Fibroblast of skin of left biceps (primary cell): Measurements from ENCODE around the gene PURB.
"Not testable (repeated sequence)": the region's sequence is repeated elsewhere in the genome, so short reads cannot be mapped to it uniquely, and the experiment has no call there.

Source experiments
- DNase-seq, 2 experiments: peaks; one replicate each; pipeline ENCODE4 v3.0.0-alpha.2; 2013; ENCODE audit warnings: low read depth in 2 of 2

Gene PURB

GRCh38 chr7:44853391-44853790 is 31.9 kb downstream of the PURB start:
- no peak for DNase-seq

GRCh38 chr7:44852590-44852989 is 32.7 kb downstream of the PURB start:
- no peak for DNase-seq

- no peak for DNase-seq
Observed at GRCh38 chr7:44849885-44850544, 35.3 kb downstream of the PURB start.

- DNase-seq: no peak
Observed at GRCh38 chr7:44849259-44849884, 36.0 kb downstream of the PURB start.

GRCh38 chr7:44847920-44848634 is 37.3 kb downstream of the PURB start, which contains the start of gene H2AZ2:
TSS of gene H2AZ2 (minus strand) at chr7:44848087. CDS start at chr7:44847971, 116 bp downstream.
- peak; percentile 100 for DNase-seq

GRCh38 chr7:44847509-44847919 is 37.8 kb downstream of the PURB start:
- DNase-seq: peak; percentile 53 to 65

GRCh38 chr7:44846816-44847508 is 38.4 kb downstream of the PURB start:
- DNase-seq: no peak

- DNase-seq: not testable (repeated sequence)
Observed at GRCh38 chr7:44846390-44846789, 38.9 kb downstream of the PURB start.

GRCh38 chr7:44845451-44845850 is 39.9 kb downstream of the PURB start:
- DNase-seq: no peak

GRCh38 chr7:44843440-44843839 is 41.9 kb downstream of the PURB start:
- not testable (repeated sequence) for DNase-seq

GRCh38 chr7:44842675-44843074 is 42.7 kb downstream of the PURB start:
- not testable (repeated sequence) for DNase-seq

- DNase-seq: no peak
Observed at GRCh38 chr7:44838751-44839150, 46.6 kb downstream of the PURB start.

GRCh38 chr7:44827567-44827966 is 57.8 kb downstream of the PURB start:
- no peak for DNase-seq
